IMR-90 (cell line): ENCODE results near the gene S100A3. TPM values are rescaled to one million over a fixed set of nuclear protein-coding genes. Genes with fewer than 3 reads are reported as not detected.

ENCODE experiments used
- ATAC-seq: fragments of 200-7000 bp; cut with Tn5 transposase; 2 replicates; pipeline ENCODE4 v1.9.1; 2020; ENCODE audit warnings: low read depth, mild to moderate bottlenecking, moderate library complexity
- BruUV-seq: library from RNA; stranded (reverse); fragments of 400-500 nt; replicated peaks from 2 replicates; lab custom pipeline; 2021; lab: Mats Ljungman, UMichigan
- CTCF ChIA-PET: fragments of 300-600 bp; formaldehyde crosslinking; extraction: SDS; loops from one replicate; lab custom pipeline; 2021; ENCODE audit warnings: antibody characterized with exemption; lab: Yijun Ruan, JAX
- POLR2A ChIA-PET: fragments of 300-600 bp; sonication (Branson Sonifier 250); formaldehyde crosslinking; loops from one replicate; lab custom pipeline; 2022; ENCODE audit warnings: antibody characterized with exemption; ENCODE audit not compliant: unreplicated experiment; lab: Charles Lee
- DNase-seq: peaks from one replicate; pipeline ENCODE4 v3.0.0; 2013
- H2AFZ ChIP-seq: replicated peaks from 2 replicates; pipeline ENCODE3; 2013; ENCODE audit warnings: low read length, mild to moderate bottlenecking; ENCODE audit not compliant: poor library complexity
- H2AK5ac ChIP-seq: 2 replicates; pipeline ENCODE4 v1.6.1; 2013; ENCODE audit warnings: low read depth, low read length, inconsistent platforms
- H2AK9ac ChIP-seq: replicated peaks from 2 replicates; pipeline ENCODE3; 2013; ENCODE audit warnings: mild to moderate bottlenecking, low read depth, low read length, moderate library complexity; ENCODE audit not compliant: poor library complexity
- H2BK120ac ChIP-seq: 2 replicates; pipeline ENCODE4 v1.6.1; 2013; ENCODE audit warnings: low read depth, low read length, inconsistent platforms
- H2BK15ac ChIP-seq: 3 replicates; pipeline ENCODE4 v1.6.1; 2013; ENCODE audit warnings: low read depth, low read length, inconsistent platforms
- H2BK20ac ChIP-seq: 2 replicates; pipeline ENCODE4 v1.6.1; 2013; ENCODE audit warnings: low read depth, mild to moderate bottlenecking, inconsistent platforms, low read length, moderate library complexity
- H2BK5ac ChIP-seq: 2 replicates; pipeline ENCODE4 v1.6.1; 2013; ENCODE audit warnings: mild to moderate bottlenecking, low read depth, low read length, inconsistent platforms; ENCODE audit not compliant: poor library complexity, severe bottlenecking
- H3K14ac ChIP-seq: replicated peaks from 2 replicates; pipeline ENCODE4 v1.6.1; 2013; ENCODE audit warnings: low read depth, low read length, inconsistent platforms
- H3K18ac ChIP-seq: 2 replicates; pipeline ENCODE4 v1.6.1; 2013; ENCODE audit warnings: low read depth, low read length, control low read depth
- H3K23ac ChIP-seq: 2 replicates; pipeline ENCODE4 v1.6.1; 2013; ENCODE audit warnings: low read depth, low read length, inconsistent platforms
- H3K27ac ChIP-seq: 2 replicates; pipeline ENCODE4 v1.5.1; 2013; ENCODE audit warnings: mild to moderate bottlenecking, control low read depth, low read length; ENCODE audit not compliant: insufficient read depth
- H3K27me3 ChIP-seq: 2 replicates; pipeline ENCODE4 v1.6.1; 2013; ENCODE audit warnings: low read length; ENCODE audit not compliant: control insufficient read depth, insufficient read depth
- H3K36me3 ChIP-seq: 2 replicates; pipeline ENCODE4 v1.6.1; 2013; ENCODE audit warnings: low read length, mixed read lengths; ENCODE audit not compliant: control insufficient read depth, insufficient read depth
- H3K4ac ChIP-seq: 2 replicates; pipeline ENCODE4 v1.6.1; 2013; ENCODE audit warnings: low read depth, low read length, inconsistent platforms
- H3K4me1 ChIP-seq: 2 replicates; pipeline ENCODE4 v1.6.1; 2013; ENCODE audit warnings: low read length, mixed read lengths; ENCODE audit not compliant: control insufficient read depth, insufficient read depth
- H3K4me2 ChIP-seq: 2 replicates; pipeline ENCODE4 v1.6.1; 2013; ENCODE audit warnings: low read depth, mild to moderate bottlenecking, control low read depth, low read length, moderate library complexity
- H3K4me3 ChIP-seq: 2 replicates; pipeline ENCODE4 v1.5.1; 2013; ENCODE audit warnings: low read depth, mild to moderate bottlenecking, control low read depth, low read length, moderate library complexity; ENCODE audit not compliant: insufficient read depth
- H3K56ac ChIP-seq: 2 replicates; pipeline ENCODE4 v1.6.1; 2013; ENCODE audit warnings: low read length, inconsistent platforms; ENCODE audit not compliant: insufficient read depth; ENCODE audit errors: extremely low read depth
- H3K79me1 ChIP-seq, 2 experiments: 2 replicates each; pipeline ENCODE4 v1.6.1; 2013; ENCODE audit warnings: low read length in 2 of 2, inconsistent platforms in 1 of 2, low read depth in 1 of 2
- H3K9ac ChIP-seq: 2 replicates; pipeline ENCODE4 v1.6.1; 2013; ENCODE audit warnings: low read depth, low read length, control low read depth
- H3K9me1 ChIP-seq: 2 replicates; pipeline ENCODE4 v1.6.1; 2013; ENCODE audit warnings: low read length, inconsistent platforms; ENCODE audit not compliant: insufficient read depth
- H3K9me3 ChIP-seq: 2 replicates; pipeline ENCODE4 v1.6.1; 2013; ENCODE audit warnings: low read length; ENCODE audit not compliant: control insufficient read depth, insufficient read depth
- H4K20me1 ChIP-seq: 2 replicates; pipeline ENCODE4 v1.6.1; 2013; ENCODE audit warnings: low read length, inconsistent platforms; ENCODE audit not compliant: insufficient read depth
- H4K5ac ChIP-seq: 2 replicates; pipeline ENCODE4 v1.6.1; 2013; ENCODE audit warnings: mild to moderate bottlenecking, low read depth, low read length, control low read depth
- H4K8ac ChIP-seq, 2 experiments: 2 replicates each; pipeline ENCODE4 v1.6.1; 2013; ENCODE audit warnings: low read depth in 2 of 2, low read length in 2 of 2, control low read depth in 1 of 2, inconsistent platforms in 1 of 2
- H4K91ac ChIP-seq: 2 replicates; pipeline ENCODE4 v1.6.1; 2013; ENCODE audit warnings: low read depth, low read length, inconsistent platforms; ENCODE audit not compliant: insufficient read depth
- CEBPB ChIP-seq: IDR thresholded peaks from 2 replicates; pipeline ENCODE4 v1.6.1; 2012; ENCODE audit warnings: low read depth, low read length, improper control_type of control experiment
- CHD1 ChIP-seq: IDR thresholded peaks from 2 replicates; pipeline ENCODE4 v1.6.1; 2012; ENCODE audit warnings: low read depth, low read length, improper control_type of control experiment
- MAFK ChIP-seq: IDR thresholded peaks from 2 replicates; pipeline ENCODE4 v1.6.1; 2012; ENCODE audit warnings: low read depth, low read length, improper control_type of control experiment
- MAZ ChIP-seq: IDR thresholded peaks from 2 replicates; pipeline ENCODE4 v1.6.1; 2012; ENCODE audit warnings: low read depth, mild to moderate bottlenecking, low read length, improper control_type of control experiment, moderate library complexity, borderline replicate concordance
- MXI1 ChIP-seq: IDR thresholded peaks from 2 replicates; pipeline ENCODE4 v1.6.1; 2012; ENCODE audit warnings: low read depth, mild to moderate bottlenecking, low read length, moderate library complexity, borderline replicate concordance
- NFE2L2 ChIP-seq: fragments of 150-350 bp; IDR thresholded peaks from 2 replicates; pipeline ENCODE4 v1.6.1; 2016; ENCODE audit warnings: low read depth, mild to moderate bottlenecking, low read length
- POLR2A ChIP-seq: IDR thresholded peaks from 2 replicates; pipeline ENCODE4 v1.6.1; 2012; ENCODE audit warnings: mild to moderate bottlenecking, low read depth, low read length
- RAD21 ChIP-seq: IDR thresholded peaks from 2 replicates; pipeline ENCODE4 v1.6.1; 2012; ENCODE audit warnings: low read length, improper control_type of control experiment
- RCOR1 ChIP-seq: IDR thresholded peaks from 2 replicates; pipeline ENCODE4 v1.6.1; 2012; ENCODE audit warnings: mild to moderate bottlenecking, low read length, improper control_type of control experiment; ENCODE audit not compliant: insufficient replicate concordance
- RFX5 ChIP-seq: IDR thresholded peaks from 2 replicates; pipeline ENCODE4 v1.8.0; 2012; ENCODE audit warnings: low read depth, mild to moderate bottlenecking, low read length, moderate library complexity
- SMC3 ChIP-seq: fragments of 150-350 bp; IDR thresholded peaks from 2 replicates; pipeline ENCODE4 v1.6.1; 2016; ENCODE audit warnings: low read depth, mild to moderate bottlenecking, antibody characterized with exemption, low read length, moderate library complexity
- WGBS, 2 experiments: methylation state at CpG; one replicate each; pipeline versions ENCODE4 v1.1.5 to v1.1.7; 2013; ENCODE audit warnings: missing lambda C conversion rate in 2 of 2; ENCODE audit not compliant: insufficient read length in 1 of 2; ENCODE audit errors: extremely low coverage in 2 of 2; 5-methylcytosine and 5-hydroxymethylcytosine counted together
- dilution Hi-C: fragments of 300-500 bp; cut with HindIII; formaldehyde crosslinking; loops from one replicate; pipeline ENCODE4 v1.14.3; 2018; ENCODE audit warnings: low sequenced_read_pairs; ENCODE audit not compliant: unreplicated experiment
- in situ Hi-C: fragments of 300-500 bp; cut with MboI; formaldehyde crosslinking; loops from 3 replicates; pipeline ENCODE4 v1.14.3; 2019; ENCODE audit warnings: low sequenced_read_pairs, inconsistent platforms, mixed read lengths
- intact Hi-C: fragments of 100-400 bp; cut with micrococcal nuclease; formaldehyde crosslinking; loops from 2 replicates; pipeline ENCODE4 v1.10.0; 2022
- polyA plus RNA-seq, 3 experiments: library from polyadenylated mRNA; depleted of rRNA; stranded (reverse); fragments of >200 nt; gene quantifications; 2 replicates each; pipeline ENCODE4 v1.2.3, GENCODE V29; 2012; ENCODE audit warnings: low replicate concordance in 1 of 3
- total RNA-seq: library from RNA; depleted of rRNA; stranded (reverse); fragments of >200 nt; gene quantifications from 2 replicates; pipeline ENCODE4 v1.2.3, GENCODE V29; 2012
- TF ChIP-seq, protein P1 (sequence below): fragments of 150-350 bp; IDR thresholded peaks from 2 replicates; pipeline ENCODE4 v1.6.1; 2017; ENCODE audit warnings: mild to moderate bottlenecking, antibody characterized with exemption, low read length, low read depth

Gene S100A3
- total and polyA plus RNA-seq, 2 of the 4 experiments (the other 2 are of a cell fraction): 2.9 to 4.5 TPM

DNA sequence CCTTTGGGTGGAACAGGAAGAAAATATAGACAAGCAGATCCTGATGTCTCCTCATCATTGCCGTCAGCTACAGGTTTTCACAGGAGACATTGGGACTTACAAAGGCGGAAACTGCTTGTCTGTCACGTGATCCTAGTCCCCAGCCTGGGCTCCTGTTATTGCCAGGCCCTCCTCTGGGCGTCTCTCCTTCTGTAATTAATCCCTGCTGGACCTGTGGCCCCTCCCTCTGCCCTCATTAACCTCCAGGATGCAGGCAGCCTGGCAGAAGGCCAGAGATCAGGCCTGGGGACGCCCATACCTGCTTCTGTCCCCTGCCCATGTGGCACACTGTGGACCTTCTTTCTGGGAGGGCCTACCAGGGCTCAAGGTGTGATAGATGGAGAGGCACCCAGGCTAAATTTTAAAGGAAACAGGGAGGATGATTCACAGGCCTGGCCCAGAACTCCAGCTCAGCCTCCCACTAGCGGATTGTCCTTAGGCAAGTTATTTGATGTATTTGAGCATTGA, 10.7 kb downstream of the S100A3 start:
- Histone ChIP-seq H3K9ac (no peak overlapping the region), H3K27me3 (no peaks in the 10 kb centered on the region), H2BK15ac (no peak overlapping the region), H3K27ac (no peak overlapping the region), H3K9me1 (peaks cover 39% of the 10 kb centered on the region), H3K4me1 (peaks cover 26% of the 10 kb centered on the region), H4K5ac (no peak overlapping the region), H2BK5ac (no peak overlapping the region), H3K9me3 (no peaks in the 10 kb centered on the region), H3K36me3 (peaks cover 11% of the 10 kb centered on the region), H4K20me1 (peaks cover 18% of the 10 kb centered on the region), H4K91ac (no peak overlapping the region), H2AFZ (peak overlapping the region; percentile 74), H3K56ac (no peak overlapping the region), H2AK9ac (peak overlapping the region; percentile 18), H3K14ac (no peak overlapping the region), H4K8ac (no peak overlapping the region), H2BK20ac (peak overlapping the region; percentile 35; the same call in 1 of the 2 replicates), H2BK120ac (no peak overlapping the region), H3K4me2 (no peak overlapping the region), H2AK5ac (peak overlapping the region; percentile 35), H3K4ac (peak overlapping the region; percentile 23; the same call in 1 of the 2 replicates), H3K4me3 (no peak overlapping the region), H3K79me1 (peaks cover 5 to 46% of the 10 kb centered on the region in 2 experiments; a peak in 3 of 4 replicates), H3K18ac (no peak overlapping the region), H3K23ac (no peak overlapping the region)
- TF ChIP-seq RAD21 (no peak), MAZ (no peak), SMC3 (no peak), NFE2L2 (no peak), RCOR1 (no peak), RFX5 (no peak), POLR2A (no peak), MAFK (no peak), MXI1 (no peak), CEBPB (no peak), CHD1 (no peak)
- TF ChIP-seq, protein P1, sequence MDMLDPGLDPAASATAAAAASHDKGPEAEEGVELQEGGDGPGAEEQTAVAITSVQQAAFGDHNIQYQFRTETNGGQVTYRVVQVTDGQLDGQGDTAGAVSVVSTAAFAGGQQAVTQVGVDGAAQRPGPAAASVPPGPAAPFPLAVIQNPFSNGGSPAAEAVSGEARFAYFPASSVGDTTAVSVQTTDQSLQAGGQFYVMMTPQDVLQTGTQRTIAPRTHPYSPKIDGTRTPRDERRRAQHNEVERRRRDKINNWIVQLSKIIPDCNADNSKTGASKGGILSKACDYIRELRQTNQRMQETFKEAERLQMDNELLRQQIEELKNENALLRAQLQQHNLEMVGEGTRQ: no peak
- ChIA-PET CTCF (interaction anchor here (1.1 kb wide), 1 partner anchor 34 kb away, joined by 3 read pairs; no protein-coding TSS in a partner anchor), POLR2A (interaction anchor here (0.6 kb wide), 1 partner anchor 26 kb away, joined by 5 read pairs; no protein-coding TSS in a partner anchor)
- in situ Hi-C loops: loop anchor here (25.0 kb wide), 1 partner anchor 424 kb away; the partner anchor contains the start of genes CREB3L4, CRTC2 and SLC39A1
- peak; percentile 43 for DNase-seq
- WGBS, 2 experiments: 60% methylated on average over 2 of the region's 6 CpGs; no CpG with 5 or more reads in 1 of the 2 experiments
- dilution Hi-C loops: no loop called here
- no peak for ATAC-seq
- intact Hi-C loops: no loop called here
- no TSS peak for BruUV-seq
